ENCODE results near the gene FANCC.

DNA sequence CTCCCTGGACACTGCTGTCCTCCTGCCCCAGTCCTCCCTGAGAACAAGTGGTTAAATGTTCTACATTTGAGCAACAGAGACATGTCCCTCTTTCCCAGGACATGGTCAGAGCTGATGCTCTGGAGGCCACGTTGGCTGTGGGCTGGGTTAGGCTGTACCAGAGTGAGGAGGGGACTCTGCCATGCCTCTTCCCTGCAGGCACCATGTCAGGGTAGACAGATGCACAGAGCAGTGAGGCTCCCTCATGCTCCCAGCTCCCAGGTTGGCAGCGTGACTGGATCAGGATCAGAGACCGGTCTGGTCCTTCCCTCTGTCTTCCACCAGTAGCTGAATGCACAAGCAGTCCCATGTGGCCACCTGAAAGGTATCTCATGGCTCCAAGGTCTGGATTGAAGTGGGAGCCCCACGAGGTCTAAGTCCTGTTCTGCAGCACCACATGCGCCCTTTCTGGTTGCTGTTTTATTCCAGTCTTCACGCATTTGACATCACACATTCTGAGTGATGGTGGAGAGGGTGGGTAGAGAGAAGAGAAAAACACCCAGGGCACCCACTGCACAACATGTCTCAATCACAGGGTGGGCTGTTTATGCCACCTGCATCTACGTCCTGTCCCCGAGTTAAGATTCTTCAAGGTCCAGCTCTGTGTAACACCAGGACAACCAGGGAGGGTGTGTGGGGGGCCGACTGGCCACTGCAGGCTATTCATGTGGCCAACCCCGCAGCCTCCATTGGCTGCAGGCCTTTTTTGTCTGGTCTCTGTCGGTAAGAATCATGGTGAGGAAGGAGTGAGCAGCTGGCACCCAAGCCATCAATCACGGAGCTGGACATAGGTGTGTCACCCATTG lies 204.9 kb downstream of the FANCC start:
- TF ChIP-seq CTCF (IDR thresholded peaks at IDR 0.05) (no peak), POLR2A (IDR thresholded peaks at IDR 0.05) (no peak)

All from body of pancreas (tissue), 4 donors.